ENCODE measurements around the gene CHI3L2. TPM values are rescaled to one million over a fixed set of nuclear protein-coding genes. Genes with fewer than 3 reads are reported as not detected.

CHI3L2 gene
- total and polyA plus RNA-seq, 2 of the 13 experiments (the other 11 are each of a cell fraction or from before 2014, with no cell fraction given), result 0.46 to 1.7 TPM

- ChIA-PET CTCF (ENCODE audit: low intra/inter-chr PET ratio, low total read pairs) (no interaction called here), POLR2A (no interaction called here)
- peak overlapping the region; percentile 55; the same call in 1 of the 2 replicates for H3K4me2 ChIP-seq (ENCODE audit: low read depth, low read length)
- no peaks in the 10 kb centered on the region for H4K20me1 ChIP-seq (ENCODE audit: insufficient read depth, low read length)
- H3K79me2 ChIP-seq (ENCODE audit: insufficient read depth, low read length), result no peaks in the 10 kb centered on the region
- no peak for FAIRE-seq
- no peak for ATAC-seq
- H3K4me3 ChIP-seq (replicated peaks in 1 of 3; ENCODE audit: insufficient read depth in 1 of 3, low read depth in 2 of 3, low read length in 3 of 3), result no peak overlapping the region
- H3K9ac ChIP-seq (ENCODE audit: insufficient read depth, low read depth, low read length), result no peak overlapping the region
- H3K27me3 ChIP-seq (ENCODE audit: control insufficient read depth in 1 of 2, insufficient read depth in 2 of 2, low read length in 2 of 2), result no peaks in the 10 kb centered on the region
- no peaks in the 10 kb centered on the region for H3K36me3 ChIP-seq (replicated peaks in 1 of 2; ENCODE audit: control insufficient read depth in 1 of 2, insufficient read depth in 2 of 2, low read length in 2 of 2)
- H2AFZ ChIP-seq (ENCODE audit: low read length), result no peak overlapping the region
- H3K9me3 ChIP-seq (ENCODE audit: low read length), result no peaks in the 10 kb centered on the region
- BruUV-seq (replicated peaks), result no TSS peak
- TF ChIP-seq ZNF543 (CRISPR knock-in tag; IDR thresholded peaks at IDR 0.05) (no peak), PHF21A (CRISPR knock-in tag; IDR thresholded peaks at IDR 0.05) (no peak)
- 87% methylated on average over 17 of the region's 41 CpGs for WGBS (ENCODE audit: low lambda C conversion rate)
- DNase-seq (ENCODE audit: low spot score), result no peak
- in situ Hi-C loops (cut with HindIII; ENCODE audit: extremely low pct_ligation_motif_present, low pct_unique_long_range_greater_than_20kb) (no loop called here), intact Hi-C loops (cut with micrococcal nuclease; ENCODE audit: unreplicated experiment) (no loop called here)
- no peak overlapping the region for H3K27ac ChIP-seq (ENCODE audit: extremely low read length, insufficient read depth, low read length)
- peaks cover 63% of the 10 kb centered on the region for H3K4me1 ChIP-seq (ENCODE audit: insufficient read depth, low read length)
Observed at GRCh38 chr1:111203681-111204200, 23.8 kb upstream of the CHI3L2 start.

DNA sequence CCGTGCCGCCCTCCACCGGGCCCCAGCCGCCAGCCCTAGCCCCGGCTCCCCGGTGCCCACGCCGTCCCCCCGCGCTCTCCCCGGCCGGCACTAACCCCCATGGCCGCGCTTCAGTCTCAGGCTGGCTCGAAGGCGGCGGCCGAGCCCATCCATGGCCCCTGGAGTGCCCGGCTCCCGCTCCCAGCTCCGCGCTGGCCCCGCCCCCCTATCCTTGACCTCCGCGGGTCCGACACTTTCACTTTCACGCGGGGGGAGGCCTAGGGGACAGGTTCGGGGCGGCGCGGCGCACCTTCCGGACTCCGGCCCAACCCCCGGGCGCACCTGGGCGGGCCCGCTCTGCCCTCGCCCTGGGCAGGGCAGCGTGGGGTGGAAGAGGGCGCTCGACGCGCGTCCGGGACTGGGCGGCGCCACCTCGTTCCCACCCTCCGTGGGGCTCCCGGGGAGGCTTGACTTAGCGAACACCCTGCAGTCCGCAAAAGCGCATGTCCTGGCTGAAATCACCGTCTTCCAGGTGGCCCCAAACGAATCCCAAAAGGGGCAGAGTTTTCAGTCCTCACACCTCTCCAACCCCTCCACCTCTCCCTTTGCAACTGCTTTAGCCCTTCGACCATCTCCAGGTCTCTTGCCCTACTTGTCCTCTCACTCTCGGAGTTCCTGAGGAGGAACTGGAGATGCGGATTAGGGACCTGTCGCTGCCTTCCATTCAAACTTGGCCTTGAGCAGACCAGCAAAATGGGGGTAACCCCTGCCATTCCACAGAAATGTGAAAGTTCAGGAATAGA is 23.1 kb upstream of the CHI3L2 start:
- no peaks in the 10 kb centered on the region for H3K36me3 ChIP-seq (replicated peaks in 1 of 2; ENCODE audit: control insufficient read depth in 1 of 2, insufficient read depth in 2 of 2, low read length in 2 of 2)
- in situ Hi-C loops (cut with HindIII; ENCODE audit: extremely low pct_ligation_motif_present, low pct_unique_long_range_greater_than_20kb), result no loop called here
- H3K9ac ChIP-seq (ENCODE audit: insufficient read depth, low read depth, low read length), result no peak overlapping the region
- ChIA-PET POLR2A (no interaction called here), CTCF (ENCODE audit: low intra/inter-chr PET ratio, low total read pairs) (no interaction called here)
- BruUV-seq (replicated peaks), result no TSS peak
- H3K4me2 ChIP-seq (ENCODE audit: low read depth, low read length), result no peak overlapping the region
- H3K9me3 ChIP-seq (ENCODE audit: low read length), result no peaks in the 10 kb centered on the region
- H4K20me1 ChIP-seq (ENCODE audit: insufficient read depth, low read length), result no peaks in the 10 kb centered on the region
- WGBS (ENCODE audit: low lambda C conversion rate), result 91% methylated on average over 51 of the region's 61 CpGs
- TF ChIP-seq SRSF4 (IDR thresholded peaks at IDR 0.05; ENCODE audit: low read depth, low read length, poor library complexity, severe bottlenecking) (no peak), ZBTB7B (CRISPR knock-in tag; IDR thresholded peaks at IDR 0.05) (no peak), ZSCAN9 (CRISPR knock-in tag; IDR thresholded peaks at IDR 0.05; ENCODE audit: borderline replicate concordance) (no peak), ZZZ3 (CRISPR knock-in tag; IDR thresholded peaks at IDR 0.05; ENCODE audit: borderline replicate concordance) (no peak), ZNF326 (CRISPR knock-in tag; IDR thresholded peaks at IDR 0.05; ENCODE audit: borderline replicate concordance) (no peak), SNAPC5 (CRISPR knock-in tag; IDR thresholded peaks at IDR 0.05; ENCODE audit: borderline replicate concordance) (no peak), ZBTB21 (CRISPR knock-in tag; IDR thresholded peaks at IDR 0.05) (no peak), SP1 (IDR thresholded peaks at IDR 0.05) (no peak), SP1 (CRISPR knock-in tag; IDR thresholded peaks at IDR 0.05) (no peak), FLYWCH1 (CRISPR knock-in tag; IDR thresholded peaks at IDR 0.05) (no peak)
- TF ChIP-seq, protein P1, sequence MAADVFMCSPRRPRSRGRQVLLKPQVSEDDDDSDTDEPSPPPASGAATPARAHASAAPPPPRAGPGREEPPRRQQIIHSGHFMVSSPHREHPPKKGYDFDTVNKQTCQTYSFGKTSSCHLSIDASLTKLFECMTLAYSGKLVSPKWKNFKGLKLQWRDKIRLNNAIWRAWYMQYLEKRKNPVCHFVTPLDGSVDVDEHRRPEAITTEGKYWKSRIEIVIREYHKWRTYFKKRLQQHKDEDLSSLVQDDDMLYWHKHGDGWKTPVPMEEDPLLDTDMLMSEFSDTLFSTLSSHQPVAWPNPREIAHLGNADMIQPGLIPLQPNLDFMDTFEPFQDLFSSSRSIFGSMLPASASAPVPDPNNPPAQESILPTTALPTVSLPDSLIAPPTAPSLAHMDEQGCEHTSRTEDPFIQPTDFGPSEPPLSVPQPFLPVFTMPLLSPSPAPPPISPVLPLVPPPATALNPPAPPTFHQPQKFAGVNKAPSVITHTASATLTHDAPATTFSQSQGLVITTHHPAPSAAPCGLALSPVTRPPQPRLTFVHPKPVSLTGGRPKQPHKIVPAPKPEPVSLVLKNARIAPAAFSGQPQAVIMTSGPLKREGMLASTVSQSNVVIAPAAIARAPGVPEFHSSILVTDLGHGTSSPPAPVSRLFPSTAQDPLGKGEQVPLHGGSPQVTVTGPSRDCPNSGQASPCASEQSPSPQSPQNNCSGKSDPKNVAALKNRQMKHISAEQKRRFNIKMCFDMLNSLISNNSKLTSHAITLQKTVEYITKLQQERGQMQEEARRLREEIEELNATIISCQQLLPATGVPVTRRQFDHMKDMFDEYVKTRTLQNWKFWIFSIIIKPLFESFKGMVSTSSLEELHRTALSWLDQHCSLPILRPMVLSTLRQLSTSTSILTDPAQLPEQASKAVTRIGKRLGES (CRISPR knock-in tag; IDR thresholded peaks at IDR 0.05; ENCODE audit: borderline replicate concordance), result no peak
- peaks cover 57% of the 10 kb centered on the region for H3K4me1 ChIP-seq (ENCODE audit: insufficient read depth, low read length)
- H3K79me2 ChIP-seq (ENCODE audit: insufficient read depth, low read length), result no peaks in the 10 kb centered on the region
- DNase-seq (ENCODE audit: low spot score), result no peak
- no peak overlapping the region for H2AFZ ChIP-seq (ENCODE audit: low read length)
- H3K4me3 ChIP-seq (replicated peaks in 1 of 3; ENCODE audit: insufficient read depth in 1 of 3, low read depth in 2 of 3, low read length in 3 of 3), result no peak overlapping the region
- ATAC-seq, result no peak
- intact Hi-C loops (cut with micrococcal nuclease; ENCODE audit: unreplicated experiment), result no loop called here
- no peak for FAIRE-seq
- H3K27ac ChIP-seq (ENCODE audit: extremely low read length, insufficient read depth, low read length), result no peak overlapping the region
- H3K27me3 ChIP-seq (ENCODE audit: control insufficient read depth in 1 of 2, insufficient read depth in 2 of 2, low read length in 2 of 2), result no peaks in the 10 kb centered on the region

Measured in HepG2 (cell line).